Activated CD4-positive, alpha-beta memory T cell treated with anti-CD3 and anti-CD28 coated beads, Interleukin-2, amount 10 ng/mL, durations not matched to agents 7 days and 5 days (primary cell): ENCODE measurements around the gene DCLK1. TPM values are rescaled to one million over a fixed set of nuclear protein-coding genes. Genes with fewer than 3 reads are reported as not detected.

Experiments used
- CTCF ChIA-PET: fragments of 350-600 bp; sonication (Branson Sonifier 250); formaldehyde crosslinking; loops from one replicate; lab custom pipeline; 2021; ENCODE audit warnings: antibody characterized with exemption, inconsistent platforms; lab: Charles Lee
- POLR2A ChIA-PET: fragments of 350-600 bp; sonication (Branson Sonifier 250); formaldehyde crosslinking; loops from one replicate; lab custom pipeline; 2021; ENCODE audit warnings: antibody characterized with exemption; lab: Charles Lee
- DNase-seq: peaks from one replicate; pipeline ENCODE4 v3.0.0-alpha.2; 2020
- H3K27ac Mint-ChIP-seq: one replicate; pipeline ENCODE4 v1.8.0; 2021; ENCODE audit warnings: mild to moderate bottlenecking, mixed read lengths
- H3K27me3 Mint-ChIP-seq: one replicate; pipeline ENCODE4 v1.8.0; 2021; ENCODE audit warnings: mixed read lengths
- H3K36me3 Mint-ChIP-seq: one replicate; pipeline ENCODE4 v1.8.0; 2021; ENCODE audit warnings: low read depth, mixed read lengths
- H3K4me1 Mint-ChIP-seq: one replicate; pipeline ENCODE4 v1.8.0; 2021; ENCODE audit warnings: mixed read lengths
- H3K4me3 Mint-ChIP-seq: one replicate; pipeline ENCODE4 v1.8.0; 2021; ENCODE audit warnings: mild to moderate bottlenecking, mixed read lengths
- H3K9me3 Mint-ChIP-seq: one replicate; pipeline ENCODE4 v1.8.0; 2021; ENCODE audit warnings: mixed read lengths
- total RNA-seq, 2 experiments: library from RNA; stranded (reverse); gene quantifications; one replicate each; pipeline ENCODE4 v1.2.3, GENCODE V29; 2021

DCLK1 gene
- total RNA-seq, 2 experiments from 2014 or later = not detected

GRCh38 chr13:35784286-35784951 is 346.8 kb downstream of the DCLK1 start:
- CTCF ChIA-PET = no interaction called here
- POLR2A ChIA-PET = no interaction called here
- no peak overlapping the region for H3K4me3 Mint-ChIP-seq
- H3K9me3 Mint-ChIP-seq = no peaks in the 10 kb centered on the region
- H3K27me3 Mint-ChIP-seq = no peaks in the 10 kb centered on the region
- no peak overlapping the region for H3K27ac Mint-ChIP-seq
- no peak for DNase-seq
- H3K4me1 Mint-ChIP-seq = no peaks in the 10 kb centered on the region
- H3K36me3 Mint-ChIP-seq = no peaks in the 10 kb centered on the region

DNA sequence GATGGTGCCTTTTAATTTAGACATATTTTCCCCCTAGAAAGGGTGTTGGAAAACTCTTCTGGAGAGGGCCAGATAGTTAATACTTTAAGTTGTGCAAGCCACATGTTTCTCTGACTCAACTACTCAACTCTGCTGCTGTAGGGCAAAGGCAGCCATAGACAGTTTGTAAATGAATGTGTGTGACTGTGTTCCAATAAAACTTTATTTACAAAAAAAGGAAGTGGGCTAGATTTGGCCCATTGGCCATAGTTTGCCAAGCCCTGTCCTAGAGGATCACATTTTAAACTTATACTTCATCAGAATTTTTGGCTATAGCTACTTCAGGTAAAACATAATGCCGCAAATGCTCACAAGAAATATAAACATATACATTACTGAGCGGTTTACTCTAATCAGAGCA is 348.4 kb downstream of the DCLK1 start:
- no peaks in the 10 kb centered on the region for H3K36me3 Mint-ChIP-seq
- no peaks in the 10 kb centered on the region for H3K9me3 Mint-ChIP-seq
- no peak for DNase-seq
- POLR2A ChIA-PET = no interaction called here
- CTCF ChIA-PET = no interaction called here
- no peaks in the 10 kb centered on the region for H3K27me3 Mint-ChIP-seq
- H3K4me3 Mint-ChIP-seq = no peak overlapping the region
- no peak overlapping the region for H3K27ac Mint-ChIP-seq
- H3K4me1 Mint-ChIP-seq = no peaks in the 10 kb centered on the region

- Mint-ChIP-seq H3K9me3 (no peaks in the 10 kb centered on the region), H3K4me3 (no peak overlapping the region), H3K27ac (no peak overlapping the region), H3K36me3 (no peaks in the 10 kb centered on the region), H3K4me1 (no peaks in the 10 kb centered on the region), H3K27me3 (no peaks in the 10 kb centered on the region)
- ChIA-PET POLR2A (no interaction called here), CTCF (no interaction called here)
- DNase-seq = no peak
These were observed 349.9 kb downstream of the DCLK1 start for GRCh38 chr13:35781036-35782000.

GRCh38 chr13:35780613-35781012 is 350.6 kb downstream of the DCLK1 start:
- H3K27ac Mint-ChIP-seq = no peak overlapping the region
- H3K4me3 Mint-ChIP-seq = no peak overlapping the region
- H3K9me3 Mint-ChIP-seq = no peaks in the 10 kb centered on the region
- H3K27me3 Mint-ChIP-seq = no peaks in the 10 kb centered on the region
- H3K4me1 Mint-ChIP-seq = no peaks in the 10 kb centered on the region
- ChIA-PET POLR2A (no interaction called here), CTCF (no interaction called here)
- H3K36me3 Mint-ChIP-seq = no peaks in the 10 kb centered on the region
- DNase-seq = no peak

DNA sequence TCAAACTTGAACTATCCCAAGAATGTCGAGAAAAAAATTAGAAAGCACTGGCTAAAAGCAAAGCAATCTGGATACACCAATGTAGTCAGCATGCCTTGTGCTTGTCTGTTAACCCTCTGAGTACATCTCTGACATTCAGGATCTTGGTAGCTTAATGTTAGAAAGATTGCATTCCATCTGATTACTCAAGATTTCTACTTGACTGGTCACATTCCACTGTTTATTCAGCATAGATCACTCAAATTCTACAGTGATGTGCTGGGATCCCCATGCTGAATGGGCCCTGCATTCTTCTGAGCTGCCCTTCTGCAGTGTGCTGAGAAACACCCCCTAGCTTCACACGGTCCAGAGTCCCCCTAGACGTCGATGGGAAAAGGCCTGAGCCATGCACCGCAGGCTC is 359.3 kb downstream of the DCLK1 start:
- CTCF ChIA-PET = no interaction called here
- POLR2A ChIA-PET = no interaction called here
- Mint-ChIP-seq H3K4me3 (no peak overlapping the region), H3K27me3 (no peaks in the 10 kb centered on the region), H3K36me3 (no peaks in the 10 kb centered on the region), H3K4me1 (no peaks in the 10 kb centered on the region), H3K9me3 (peaks cover 4% of the 10 kb centered on the region), H3K27ac (no peak overlapping the region)
- DNase-seq = no peak

DNA sequence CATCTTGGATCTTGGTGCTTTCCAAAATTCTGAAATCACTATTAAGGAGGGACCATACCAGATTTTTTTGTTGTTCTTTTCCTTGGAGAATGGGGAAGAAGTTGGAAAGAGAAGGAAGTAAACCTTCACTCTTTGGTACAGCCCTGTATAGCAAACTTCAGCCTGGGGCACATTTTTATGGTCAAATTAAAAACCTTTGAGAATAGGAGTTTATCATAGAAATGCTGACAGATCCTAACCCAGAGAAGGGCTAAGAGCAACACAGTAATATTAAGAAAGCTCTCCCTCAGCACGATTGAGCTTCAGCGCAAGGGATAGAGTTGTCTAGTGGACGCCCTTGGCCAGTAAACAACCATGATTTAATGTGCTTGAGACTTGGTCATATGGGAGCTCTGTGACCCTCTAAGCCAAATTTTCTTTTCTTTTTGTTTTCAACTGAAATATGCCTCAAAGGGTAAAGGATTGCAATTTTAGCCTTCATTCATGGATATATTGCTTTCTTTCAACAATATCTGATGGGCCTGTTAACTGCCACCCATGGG is 360.4 kb downstream of the DCLK1 start:
- Mint-ChIP-seq H3K4me3 (no peak overlapping the region), H3K4me1 (no peaks in the 10 kb centered on the region), H3K9me3 (peaks cover 4% of the 10 kb centered on the region), H3K36me3 (no peaks in the 10 kb centered on the region), H3K27me3 (no peaks in the 10 kb centered on the region), H3K27ac (no peak overlapping the region)
- DNase-seq = no peak
- ChIA-PET CTCF (no interaction called here), POLR2A (no interaction called here)

DNA sequence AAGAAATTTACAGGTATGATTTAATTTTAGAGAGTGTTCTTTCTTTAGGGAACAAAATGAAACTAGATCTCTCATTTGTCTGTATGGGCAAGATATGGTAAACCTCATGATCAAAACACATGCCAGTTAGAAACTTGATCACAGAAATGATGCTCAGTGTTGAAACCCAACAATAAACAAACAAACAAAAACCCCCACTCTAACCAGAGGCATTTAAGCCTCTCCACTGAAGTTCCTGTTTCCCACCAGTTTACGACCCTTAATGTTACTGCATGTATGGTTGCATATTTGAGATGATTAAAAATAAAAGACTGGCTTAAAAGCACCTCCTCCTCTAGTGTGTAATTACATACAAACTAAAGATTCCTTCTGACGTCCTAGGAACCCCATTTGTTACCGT is 361.4 kb downstream of the DCLK1 start:
- Mint-ChIP-seq H3K4me3 (no peak overlapping the region), H3K4me1 (no peaks in the 10 kb centered on the region), H3K27ac (no peak overlapping the region), H3K36me3 (no peaks in the 10 kb centered on the region), H3K27me3 (no peaks in the 10 kb centered on the region), H3K9me3 (peaks cover 4% of the 10 kb centered on the region)
- ChIA-PET POLR2A (no interaction called here), CTCF (no interaction called here)
- DNase-seq = no peak

DNA sequence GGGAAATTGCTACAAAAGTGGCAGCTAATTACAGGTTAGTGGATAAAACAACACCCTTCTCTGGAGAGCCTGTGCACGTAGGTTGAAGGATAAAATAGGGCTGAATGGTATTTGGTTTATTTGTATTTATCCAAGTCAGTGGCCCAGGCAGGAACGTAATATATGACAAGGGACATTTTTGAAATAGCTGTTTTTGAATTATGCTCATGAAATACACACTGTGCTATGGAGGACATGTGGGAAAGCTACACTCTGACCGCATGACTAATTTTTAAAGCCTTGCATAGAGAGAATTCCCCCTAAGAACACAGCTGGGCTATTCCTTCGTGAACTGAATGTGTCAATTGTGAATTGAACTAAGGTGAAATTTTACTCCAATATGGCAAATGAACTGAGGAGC is 362.6 kb downstream of the DCLK1 start:
- no peak overlapping the region for H3K27ac Mint-ChIP-seq
- no peaks in the 10 kb centered on the region for H3K27me3 Mint-ChIP-seq
- ChIA-PET POLR2A (no interaction called here), CTCF (no interaction called here)
- DNase-seq = no peak
- H3K9me3 Mint-ChIP-seq = no peaks in the 10 kb centered on the region
- no peaks in the 10 kb centered on the region for H3K36me3 Mint-ChIP-seq
- no peaks in the 10 kb centered on the region for H3K4me1 Mint-ChIP-seq
- H3K4me3 Mint-ChIP-seq = no peak overlapping the region

- H3K4me1 Mint-ChIP-seq = no peaks in the 10 kb centered on the region
- ChIA-PET CTCF (no interaction called here), POLR2A (no interaction called here)
- H3K4me3 Mint-ChIP-seq = no peak overlapping the region
- DNase-seq = no peak
- no peaks in the 10 kb centered on the region for H3K36me3 Mint-ChIP-seq
- no peaks in the 10 kb centered on the region for H3K9me3 Mint-ChIP-seq
- H3K27ac Mint-ChIP-seq = no peak overlapping the region
- H3K27me3 Mint-ChIP-seq = no peaks in the 10 kb centered on the region
These were observed 363.1 kb downstream of the DCLK1 start for GRCh38 chr13:35768073-35768472.

- no peak overlapping the region for H3K27ac Mint-ChIP-seq
- ChIA-PET CTCF (no interaction called here), POLR2A (no interaction called here)
- no peak for DNase-seq
- no peak overlapping the region for H3K4me3 Mint-ChIP-seq
- H3K36me3 Mint-ChIP-seq = no peaks in the 10 kb centered on the region
- no peaks in the 10 kb centered on the region for H3K27me3 Mint-ChIP-seq
- H3K4me1 Mint-ChIP-seq = no peaks in the 10 kb centered on the region
- H3K9me3 Mint-ChIP-seq = no peaks in the 10 kb centered on the region
These were observed 363.8 kb downstream of the DCLK1 start for GRCh38 chr13:35767256-35767976.

- ChIA-PET CTCF (no interaction called here), POLR2A (no interaction called here)
- no peaks in the 10 kb centered on the region for H3K27me3 Mint-ChIP-seq
- H3K27ac Mint-ChIP-seq = no peak overlapping the region
- no peaks in the 10 kb centered on the region for H3K9me3 Mint-ChIP-seq
- no peaks in the 10 kb centered on the region for H3K36me3 Mint-ChIP-seq
- no peak overlapping the region for H3K4me3 Mint-ChIP-seq
- no peak for DNase-seq
- H3K4me1 Mint-ChIP-seq = no peaks in the 10 kb centered on the region
These were observed 364.5 kb downstream of the DCLK1 start for GRCh38 chr13:35766663-35767062.

- no peaks in the 10 kb centered on the region for H3K9me3 Mint-ChIP-seq
These were observed 365.2 kb downstream of the DCLK1 start for GRCh38 chr13:35765941-35766340.

GRCh38 chr13:35765366-35765765 is 365.8 kb downstream of the DCLK1 start:
- CTCF ChIA-PET = no interaction called here
- H3K4me3 Mint-ChIP-seq = no peak overlapping the region
- no peaks in the 10 kb centered on the region for H3K4me1 Mint-ChIP-seq
- H3K27me3 Mint-ChIP-seq = no peaks in the 10 kb centered on the region
- no peaks in the 10 kb centered on the region for H3K9me3 Mint-ChIP-seq
- H3K27ac Mint-ChIP-seq = no peak overlapping the region
- no peak for DNase-seq
- no peaks in the 10 kb centered on the region for H3K36me3 Mint-ChIP-seq
- POLR2A ChIA-PET = no interaction called here

More at GRCh38 chr13:35765941-35766340, 365.2 kb downstream of the DCLK1 start:
- Mint-ChIP-seq H3K27ac (no peak overlapping the region), H3K27me3 (no peaks in the 10 kb centered on the region), H3K4me1 (no peaks in the 10 kb centered on the region), H3K36me3 (no peaks in the 10 kb centered on the region), H3K4me3 (no peak overlapping the region)
- DNase-seq = no peak
- CTCF ChIA-PET = no interaction called here
- POLR2A ChIA-PET = no interaction called here
